ENCODE results near the gene SART3. TPM values are rescaled to one million over a fixed set of nuclear protein-coding genes. Genes with fewer than 3 reads are reported as not detected.

The SART3 gene
- total and polyA plus RNA-seq, 4 donors = 5.9 to 37.1 (median 23.5) TPM

DNA sequence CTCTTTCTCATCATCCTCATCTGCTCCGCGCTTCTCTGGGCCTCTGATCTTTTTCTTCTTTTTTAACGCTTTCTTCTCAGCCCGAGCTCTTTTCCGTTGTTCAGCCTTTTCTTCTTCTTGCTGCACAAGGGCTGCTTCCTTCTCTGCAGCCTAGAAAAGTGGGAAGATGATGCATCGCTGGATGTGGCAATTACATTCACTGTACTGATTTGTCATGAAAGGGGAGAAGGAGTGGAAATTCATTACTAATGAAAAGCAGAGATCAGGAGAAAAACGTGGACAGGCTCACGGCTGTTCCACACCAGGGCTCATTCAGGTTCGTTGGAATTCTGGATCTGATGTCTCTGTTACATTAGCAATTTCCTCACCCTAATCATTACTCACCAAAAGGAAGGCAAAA, 30.8 kb downstream of the SART3 start:
- TF ChIP-seq HNF4G (IDR thresholded peaks at IDR 0.05) (no peak), NR2F2 (IDR thresholded peaks at IDR 0.05) (no peak), RAD21 (IDR thresholded peaks at IDR 0.05) (no peak), RXRA (IDR thresholded peaks at IDR 0.05) (no peak), EGR1 (IDR thresholded peaks at IDR 0.05; ENCODE audit: low read depth in 2 of 2) (no peak), TAF1 (conservative IDR thresholded peaks at IDR 0.05) (no peak), FOXA1 (IDR thresholded peaks at IDR 0.05) (no peak), SP1 (IDR thresholded peaks at IDR 0.05) (no peak), JUND (IDR thresholded peaks at IDR 0.05) (no peak)
- TF ChIP-seq, protein P1, sequence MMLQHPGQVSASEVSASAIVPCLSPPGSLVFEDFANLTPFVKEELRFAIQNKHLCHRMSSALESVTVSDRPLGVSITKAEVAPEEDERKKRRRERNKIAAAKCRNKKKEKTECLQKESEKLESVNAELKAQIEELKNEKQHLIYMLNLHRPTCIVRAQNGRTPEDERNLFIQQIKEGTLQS (IDR thresholded peaks at IDR 0.05) = no peak
- TF ChIP-seq, protein P2, sequence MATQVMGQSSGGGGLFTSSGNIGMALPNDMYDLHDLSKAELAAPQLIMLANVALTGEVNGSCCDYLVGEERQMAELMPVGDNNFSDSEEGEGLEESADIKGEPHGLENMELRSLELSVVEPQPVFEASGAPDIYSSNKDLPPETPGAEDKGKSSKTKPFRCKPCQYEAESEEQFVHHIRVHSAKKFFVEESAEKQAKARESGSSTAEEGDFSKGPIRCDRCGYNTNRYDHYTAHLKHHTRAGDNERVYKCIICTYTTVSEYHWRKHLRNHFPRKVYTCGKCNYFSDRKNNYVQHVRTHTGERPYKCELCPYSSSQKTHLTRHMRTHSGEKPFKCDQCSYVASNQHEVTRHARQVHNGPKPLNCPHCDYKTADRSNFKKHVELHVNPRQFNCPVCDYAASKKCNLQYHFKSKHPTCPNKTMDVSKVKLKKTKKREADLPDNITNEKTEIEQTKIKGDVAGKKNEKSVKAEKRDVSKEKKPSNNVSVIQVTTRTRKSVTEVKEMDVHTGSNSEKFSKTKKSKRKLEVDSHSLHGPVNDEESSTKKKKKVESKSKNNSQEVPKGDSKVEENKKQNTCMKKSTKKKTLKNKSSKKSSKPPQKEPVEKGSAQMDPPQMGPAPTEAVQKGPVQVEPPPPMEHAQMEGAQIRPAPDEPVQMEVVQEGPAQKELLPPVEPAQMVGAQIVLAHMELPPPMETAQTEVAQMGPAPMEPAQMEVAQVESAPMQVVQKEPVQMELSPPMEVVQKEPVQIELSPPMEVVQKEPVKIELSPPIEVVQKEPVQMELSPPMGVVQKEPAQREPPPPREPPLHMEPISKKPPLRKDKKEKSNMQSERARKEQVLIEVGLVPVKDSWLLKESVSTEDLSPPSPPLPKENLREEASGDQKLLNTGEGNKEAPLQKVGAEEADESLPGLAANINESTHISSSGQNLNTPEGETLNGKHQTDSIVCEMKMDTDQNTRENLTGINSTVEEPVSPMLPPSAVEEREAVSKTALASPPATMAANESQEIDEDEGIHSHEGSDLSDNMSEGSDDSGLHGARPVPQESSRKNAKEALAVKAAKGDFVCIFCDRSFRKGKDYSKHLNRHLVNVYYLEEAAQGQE (IDR thresholded peaks at IDR 0.05) = no peak
- TF ChIP-seq, protein P3, sequence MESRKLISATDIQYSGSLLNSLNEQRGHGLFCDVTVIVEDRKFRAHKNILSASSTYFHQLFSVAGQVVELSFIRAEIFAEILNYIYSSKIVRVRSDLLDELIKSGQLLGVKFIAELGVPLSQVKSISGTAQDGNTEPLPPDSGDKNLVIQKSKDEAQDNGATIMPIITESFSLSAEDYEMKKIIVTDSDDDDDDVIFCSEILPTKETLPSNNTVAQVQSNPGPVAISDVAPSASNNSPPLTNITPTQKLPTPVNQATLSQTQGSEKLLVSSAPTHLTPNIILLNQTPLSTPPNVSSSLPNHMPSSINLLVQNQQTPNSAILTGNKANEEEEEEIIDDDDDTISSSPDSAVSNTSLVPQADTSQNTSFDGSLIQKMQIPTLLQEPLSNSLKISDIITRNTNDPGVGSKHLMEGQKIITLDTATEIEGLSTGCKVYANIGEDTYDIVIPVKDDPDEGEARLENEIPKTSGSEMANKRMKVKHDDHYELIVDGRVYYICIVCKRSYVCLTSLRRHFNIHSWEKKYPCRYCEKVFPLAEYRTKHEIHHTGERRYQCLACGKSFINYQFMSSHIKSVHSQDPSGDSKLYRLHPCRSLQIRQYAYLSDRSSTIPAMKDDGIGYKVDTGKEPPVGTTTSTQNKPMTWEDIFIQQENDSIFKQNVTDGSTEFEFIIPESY (IDR thresholded peaks at IDR 0.05) = no peak
- H3K4me1 ChIP-seq (ENCODE audit: control insufficient read depth in 4 of 4, insufficient read depth in 4 of 4, low read length in 3 of 4) = no peaks in the 10 kb centered on the region
- H3K27ac ChIP-seq (ENCODE audit: low read depth in 1 of 2, low read length in 2 of 2) = no peak overlapping the region
- 94% methylated on average over 9 of the region's 9 CpGs for WGBS
- H3K36me3 ChIP-seq (ENCODE audit: control insufficient read depth in 4 of 4, insufficient read depth in 3 of 4, low read depth in 1 of 4, low read length in 3 of 4) = peaks cover 9 to 72% (median 61%) of the 10 kb centered on the region in 4 donors
- no peak for DNase-seq (ENCODE audit: low spot score)
- H3K27me3 ChIP-seq (ENCODE audit: control insufficient read depth in 4 of 4, insufficient read depth in 4 of 4, low read length in 3 of 4) = no peaks in the 10 kb centered on the region
- H3K4me3 ChIP-seq (ENCODE audit: low read depth in 1 of 3, low read length in 3 of 3) = no peak overlapping the region
- H3K9me3 ChIP-seq (ENCODE audit: control insufficient read depth in 4 of 4, low read length in 3 of 4) = no peaks in the 10 kb centered on the region
- H3K9ac ChIP-seq (ENCODE audit: low read depth in 1 of 2, low read length in 2 of 2) = no peak overlapping the region

DNA sequence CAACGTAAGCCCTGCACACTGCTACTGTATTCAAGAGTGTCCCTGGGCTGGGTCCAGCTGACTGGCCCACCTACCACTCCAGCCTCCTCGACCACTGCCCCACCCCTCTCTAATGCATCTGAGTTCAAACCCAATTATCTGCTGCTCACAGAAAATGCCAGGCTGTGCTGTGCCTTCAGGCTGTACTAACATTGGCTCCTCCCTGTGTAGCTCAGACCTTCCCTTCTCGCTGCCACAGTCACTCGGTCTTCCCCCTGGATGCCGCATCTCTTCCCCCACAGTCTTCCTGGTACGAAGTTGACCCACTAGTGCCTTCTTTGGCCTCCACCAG, 33.8 kb downstream of the SART3 start:
- Histone ChIP-seq H3K9me3 (ENCODE audit: control insufficient read depth in 4 of 4, low read length in 3 of 4) (no peaks in the 10 kb centered on the region), H3K27ac (ENCODE audit: low read depth in 1 of 2, low read length in 2 of 2) (no peak overlapping the region), H3K4me3 (ENCODE audit: low read depth in 1 of 3, low read length in 3 of 3) (no peak overlapping the region), H3K27me3 (ENCODE audit: control insufficient read depth in 4 of 4, insufficient read depth in 4 of 4, low read length in 3 of 4) (no peaks in the 10 kb centered on the region), H3K9ac (ENCODE audit: low read depth in 1 of 2, low read length in 2 of 2) (no peak overlapping the region), H3K36me3 (ENCODE audit: control insufficient read depth in 4 of 4, insufficient read depth in 3 of 4, low read depth in 1 of 4, low read length in 3 of 4) (peaks cover 13 to 83% (median 75%) of the 10 kb centered on the region in 4 donors), H3K4me1 (ENCODE audit: control insufficient read depth in 4 of 4, insufficient read depth in 4 of 4, low read length in 3 of 4) (no peaks in the 10 kb centered on the region)
- TF ChIP-seq NR2F2 (IDR thresholded peaks at IDR 0.05) = no peak
- 94% methylated on average over 6 of the region's 6 CpGs for WGBS
- no peak for DNase-seq (ENCODE audit: low spot score)

DNA sequence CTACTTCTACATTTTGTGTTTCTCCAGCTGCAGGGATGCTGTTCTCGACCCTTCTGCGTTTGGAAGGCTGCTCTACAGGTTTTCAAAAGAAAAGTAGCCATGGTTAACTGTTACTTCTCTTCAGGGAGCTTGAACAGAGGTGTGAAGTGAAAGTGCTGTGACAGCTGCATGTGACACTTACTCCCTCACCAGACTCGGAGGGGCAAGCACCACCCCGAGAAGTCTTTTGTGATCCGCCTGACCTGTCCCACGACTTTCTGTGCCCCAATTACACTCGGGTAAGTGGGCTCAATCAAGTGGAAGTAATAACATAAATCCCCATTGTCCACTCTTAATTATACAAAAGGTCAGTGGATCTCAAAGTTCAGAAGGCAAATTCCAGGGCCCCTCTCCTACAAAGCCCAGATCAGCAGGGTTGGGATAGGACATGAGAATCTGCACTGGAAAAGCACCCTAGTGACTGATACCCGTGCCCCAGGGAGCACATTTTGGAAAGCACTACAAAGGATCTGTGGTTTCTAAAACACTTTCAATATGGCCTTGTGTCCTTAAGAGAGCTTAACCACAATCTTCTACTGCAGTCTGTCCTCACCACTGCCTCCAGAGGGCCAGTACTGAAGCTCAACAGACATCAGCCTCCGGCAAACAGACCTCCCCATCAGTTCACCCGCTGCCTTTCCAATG, 34.3 kb downstream of the SART3 start:
- no peaks in the 10 kb centered on the region for H3K27me3 ChIP-seq (ENCODE audit: control insufficient read depth in 4 of 4, insufficient read depth in 4 of 4, low read length in 3 of 4)
- H3K4me1 ChIP-seq (ENCODE audit: control insufficient read depth in 4 of 4, insufficient read depth in 4 of 4, low read length in 3 of 4) = no peaks in the 10 kb centered on the region
- H3K36me3 ChIP-seq (ENCODE audit: control insufficient read depth in 4 of 4, insufficient read depth in 3 of 4, low read depth in 1 of 4, low read length in 3 of 4) = peaks cover 12 to 83% (median 75%) of the 10 kb centered on the region in 4 donors
- WGBS = 88% methylated on average over 10 of the region's 10 CpGs
- no peak for DNase-seq (ENCODE audit: low spot score)
- no peaks in the 10 kb centered on the region for H3K9me3 ChIP-seq (ENCODE audit: control insufficient read depth in 4 of 4, low read length in 3 of 4)
- no peak overlapping the region for H3K27ac ChIP-seq (ENCODE audit: low read depth in 1 of 2, low read length in 2 of 2)
- no peak overlapping the region for H3K4me3 ChIP-seq (ENCODE audit: low read depth in 1 of 3, low read length in 3 of 3)
- H3K9ac ChIP-seq (ENCODE audit: low read depth in 1 of 2, low read length in 2 of 2) = no peak overlapping the region
- TF ChIP-seq, protein P3 (IDR thresholded peaks at IDR 0.05) = no peak
- no peak for TF ChIP-seq SP1 (IDR thresholded peaks at IDR 0.05)
- no peak for TF ChIP-seq HNF4G (IDR thresholded peaks at IDR 0.05)
- no peak for TF ChIP-seq JUND (IDR thresholded peaks at IDR 0.05)
- TF ChIP-seq YY1 (IDR thresholded peaks at IDR 0.05) = no peak
- no peak for TF ChIP-seq RXRA (IDR thresholded peaks at IDR 0.05)

Data from liver (tissue), 9 donors.